Mesodermal cell (in vitro differentiated cells): Measurements from ENCODE around the gene RMC1.
"Not testable (repeated sequence)": the region's sequence is repeated elsewhere in the genome, so short reads cannot be mapped to it uniquely, and the experiment has no call there.

Source experiments
- H3K27ac ChIP-seq: 2 replicates; pipeline ENCODE4 v1.7.0; 2013; ENCODE audit warnings: mild to moderate bottlenecking, low read depth, low read length, moderate library complexity; ENCODE audit not compliant: severe bottlenecking
- H3K36me3 ChIP-seq: 2 replicates; pipeline ENCODE4 v1.7.1; 2013; ENCODE audit warnings: mild to moderate bottlenecking, low read length, moderate library complexity; ENCODE audit not compliant: control insufficient read depth, insufficient read depth
- H3K4me1 ChIP-seq: one replicate; pipeline ENCODE4 v1.7.1; 2013; ENCODE audit warnings: mild to moderate bottlenecking, low read length; ENCODE audit not compliant: insufficient read depth, control insufficient read depth, poor library complexity, severe bottlenecking
- H3K4me3 ChIP-seq: 2 replicates; pipeline ENCODE4 v1.7.0; 2013; ENCODE audit warnings: low read length, control low read depth, mild to moderate bottlenecking; ENCODE audit not compliant: insufficient read depth, poor library complexity, severe bottlenecking; ENCODE audit errors: extremely low read depth
- H3K9me3 ChIP-seq: 2 replicates; pipeline ENCODE4 v1.7.1; 2013; ENCODE audit warnings: mild to moderate bottlenecking, low read length, moderate library complexity; ENCODE audit not compliant: control insufficient read depth
- WGBS, 2 experiments: methylation state at CpG; one replicate each; pipeline ENCODE4 v1.1.5; 2013; ENCODE audit warnings: missing lambda C conversion rate in 2 of 2; ENCODE audit not compliant: insufficient coverage in 2 of 2; 5-methylcytosine and 5-hydroxymethylcytosine counted together

The RMC1 gene

DNA sequence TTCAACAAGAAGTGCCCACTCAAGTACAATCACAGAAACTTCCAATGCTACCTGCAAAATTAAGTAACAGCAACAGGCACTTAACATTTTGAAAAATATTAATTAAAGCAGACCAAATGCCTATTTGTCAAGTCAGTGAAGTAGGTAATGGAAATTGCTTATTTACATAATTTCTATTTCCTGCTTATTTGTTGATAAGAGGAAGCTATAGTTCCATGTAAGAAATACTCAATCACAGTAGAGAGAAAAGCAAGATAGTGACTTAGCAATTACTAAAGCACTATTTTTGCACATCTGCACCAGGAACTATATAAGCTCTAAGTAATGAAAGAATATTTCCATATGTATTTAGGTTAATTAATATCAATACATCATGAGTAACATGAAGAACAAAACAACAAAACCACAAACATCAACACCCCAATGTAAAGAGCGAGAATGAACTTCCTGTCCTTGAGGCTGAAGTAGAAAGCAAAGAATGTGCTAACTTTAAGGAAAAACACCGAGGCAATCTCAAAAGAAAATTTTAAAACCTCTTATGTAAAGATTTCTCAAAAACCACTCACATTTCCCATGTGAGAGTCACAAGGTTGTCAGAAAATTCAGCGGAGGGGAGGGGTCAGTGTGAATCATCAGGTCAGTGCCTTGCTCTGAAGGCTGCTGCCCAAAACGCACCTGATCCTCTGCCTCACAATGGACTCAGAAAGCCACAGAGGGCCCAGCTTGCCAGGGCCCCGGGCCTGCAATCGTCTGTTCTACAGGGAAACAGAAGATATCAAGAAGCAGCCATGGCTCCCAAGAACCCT, 70.5 kb downstream of the RMC1 start:
- peak overlapping the region; percentile 16 for H3K27ac ChIP-seq
- peaks cover 8% of the 10 kb centered on the region for H3K4me1 ChIP-seq
- H3K4me3 ChIP-seq: no peak overlapping the region
- no peaks in the 10 kb centered on the region for H3K9me3 ChIP-seq
- 43 to 48% methylated on average over 3 to 4 of the region's 6 CpGs for WGBS, 2 experiments
- H3K36me3 ChIP-seq: peaks cover 64% of the 10 kb centered on the region

DNA sequence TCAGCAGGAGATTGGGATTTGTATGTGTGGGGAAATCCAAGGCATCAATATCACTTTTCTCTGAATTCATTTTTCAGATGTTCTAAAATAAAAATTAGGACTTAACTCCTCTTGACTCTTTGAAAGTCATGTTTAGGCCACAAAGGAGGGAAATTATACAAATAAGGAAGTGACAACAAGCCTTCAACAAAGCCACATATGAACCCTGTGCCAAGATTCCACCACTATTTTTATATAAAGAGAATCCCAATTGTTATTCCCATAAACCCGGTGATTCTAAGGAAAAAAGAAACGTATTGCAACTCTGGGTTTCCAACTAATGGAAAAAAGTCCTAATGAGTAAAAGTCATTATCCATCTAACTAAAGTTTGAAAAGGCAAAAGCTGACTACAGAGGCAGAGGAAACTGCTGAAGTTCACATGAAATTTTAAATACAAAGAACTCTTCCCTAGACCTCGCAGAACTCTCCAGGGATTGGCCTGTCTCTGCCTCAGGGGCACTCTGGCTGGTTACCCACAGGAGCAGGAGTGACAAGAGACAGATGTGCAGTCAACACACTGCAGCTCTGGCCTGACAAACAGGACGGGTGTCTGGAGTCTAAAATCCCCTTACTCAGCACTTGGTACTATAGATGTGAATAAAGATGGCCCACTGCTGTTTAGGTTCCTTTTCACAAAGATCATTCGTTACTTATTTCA, 71.4 kb downstream of the RMC1 start:
- H3K36me3 ChIP-seq: peaks cover 59% of the 10 kb centered on the region
- 67 to 100% methylated on average over 1 of the region's 5 CpGs for WGBS, 2 experiments
- no peaks in the 10 kb centered on the region for H3K9me3 ChIP-seq
- H3K4me1 ChIP-seq: peaks cover 8% of the 10 kb centered on the region
- no peak overlapping the region for H3K4me3 ChIP-seq
- no peak overlapping the region for H3K27ac ChIP-seq

DNA sequence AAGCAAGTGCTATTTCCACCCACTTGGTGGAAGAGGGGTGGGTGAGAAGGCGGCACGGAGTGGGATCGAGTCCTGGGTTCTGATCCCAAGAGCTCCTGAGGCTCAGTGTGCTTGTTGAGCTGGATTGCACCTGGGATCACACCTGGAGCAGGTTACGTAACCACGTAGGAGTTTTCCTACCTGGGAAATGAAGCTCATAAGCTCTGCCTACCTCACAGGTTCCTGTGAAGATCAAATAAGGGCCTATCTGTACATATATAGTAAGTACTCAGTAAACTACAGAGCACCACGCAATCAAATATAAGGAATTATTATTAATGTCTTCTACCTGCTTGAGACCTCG, 72.0 kb downstream of the RMC1 start:
- WGBS, 2 experiments: 90% methylated on average over 2 to 3 of the region's 7 CpGs
- H3K27ac ChIP-seq: no peak overlapping the region

DNA sequence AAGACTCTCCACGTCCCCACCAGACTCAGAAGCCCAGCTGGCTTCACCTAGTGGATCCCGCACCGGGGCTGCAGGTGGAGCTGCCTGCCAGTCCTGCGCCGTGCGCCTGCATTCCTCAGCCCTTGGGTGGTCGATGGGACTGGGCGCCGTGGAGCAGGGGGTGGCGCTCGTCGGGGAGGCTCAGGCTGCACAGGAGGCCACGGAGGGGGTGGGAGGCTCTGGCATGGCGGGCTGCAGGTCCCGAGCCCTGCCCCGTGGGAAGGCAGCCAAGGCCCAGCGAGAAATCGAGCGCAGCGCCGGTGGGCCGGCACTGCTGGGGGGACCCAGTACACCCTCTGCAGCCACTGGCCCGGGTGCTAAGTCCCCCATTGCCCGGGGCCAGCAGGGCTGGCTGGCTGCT, 74.2 kb downstream of the RMC1 start:
- H3K9me3 ChIP-seq, H3K4me3 ChIP-seq, H3K4me1 ChIP-seq, H3K27ac ChIP-seq: not testable (repeated sequence)
- peaks cover 58% of the 10 kb centered on the region for H3K36me3 ChIP-seq
- 95 to 99% methylated on average over 11 to 13 of the region's 24 CpGs for WGBS, 2 experiments

More for the DNA sequence above, 72.0 kb downstream of the RMC1 start:
- Histone ChIP-seq H3K4me1 (peaks cover 8% of the 10 kb centered on the region), H3K4me3 (no peak overlapping the region), H3K9me3 (no peaks in the 10 kb centered on the region), H3K36me3 (peaks cover 57% of the 10 kb centered on the region)

DNA sequence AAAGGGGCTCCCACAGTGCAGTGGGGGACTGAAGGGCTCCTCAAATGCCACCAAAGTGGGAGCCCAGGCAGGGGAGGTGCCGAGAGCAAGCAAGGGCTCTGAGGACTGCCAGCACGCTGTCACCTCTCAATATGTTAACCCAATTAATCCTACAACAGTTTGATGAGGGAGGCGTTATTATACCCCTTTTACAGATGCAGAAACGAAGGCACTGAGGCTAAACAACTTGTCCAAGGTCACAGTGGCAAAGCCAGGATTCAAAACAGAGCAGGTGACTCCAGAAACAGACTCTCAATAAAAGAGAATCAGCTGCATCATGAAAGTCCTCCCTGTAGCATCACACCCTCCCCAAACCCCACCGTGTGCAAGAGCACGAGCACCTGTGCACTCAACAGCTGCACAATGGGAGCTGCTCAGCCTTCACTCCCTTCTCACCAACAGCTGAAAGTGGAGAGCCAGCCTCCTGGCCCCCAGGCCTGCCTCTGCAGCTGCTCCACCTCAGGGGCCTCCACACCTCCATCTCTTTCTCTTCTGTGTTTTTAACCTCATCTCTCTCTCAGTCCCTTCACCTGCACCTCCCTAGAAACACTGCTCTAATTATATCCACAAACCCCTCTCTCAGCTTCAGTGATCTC, 74.9 kb downstream of the RMC1 start:
- Histone ChIP-seq H3K4me3 (no peak overlapping the region), H3K36me3 (peaks cover 58% of the 10 kb centered on the region), H3K27ac (no peak overlapping the region), H3K4me1 (peaks cover 12% of the 10 kb centered on the region), H3K9me3 (no peaks in the 10 kb centered on the region)
- 88 to 98% methylated on average over 4 of the region's 6 CpGs for WGBS, 2 experiments

DNA sequence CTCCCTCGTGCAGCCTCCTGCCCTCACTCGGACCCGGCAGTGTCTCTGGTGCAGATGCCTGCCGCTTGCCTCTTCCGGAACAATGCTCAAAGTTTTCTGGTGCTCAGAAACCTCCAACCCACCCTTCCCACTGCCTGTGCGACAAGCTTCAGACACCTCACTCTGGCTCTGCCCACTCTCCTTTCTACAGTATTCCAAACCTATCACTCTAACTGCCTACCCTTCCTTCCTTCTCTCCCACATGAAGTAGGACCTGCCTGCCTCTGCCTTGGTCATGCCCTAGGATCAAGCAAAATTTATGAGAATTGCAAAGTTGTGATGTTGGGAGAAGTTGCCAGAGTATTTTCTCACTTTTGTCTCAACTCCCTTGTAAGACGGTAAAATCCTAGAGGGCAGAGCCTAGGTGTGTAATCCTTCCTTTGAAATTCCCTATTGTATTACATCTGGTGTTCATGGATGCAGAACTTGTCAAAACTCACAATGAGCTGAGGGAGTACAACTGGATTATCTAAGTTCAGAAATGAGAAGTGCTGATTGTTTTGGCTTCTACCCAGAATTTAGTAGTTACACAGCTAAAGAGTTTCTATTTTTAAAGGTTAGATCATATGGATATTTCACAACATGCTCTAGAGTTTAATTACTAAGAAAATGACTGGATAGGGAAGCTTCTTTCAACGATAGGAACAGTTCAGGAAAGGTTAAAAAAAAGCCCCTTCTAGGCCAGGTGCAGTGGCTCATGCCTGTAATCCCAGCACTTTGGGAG, 75.8 kb downstream of the RMC1 start:
- peaks cover 19% of the 10 kb centered on the region for H3K4me1 ChIP-seq
- WGBS, 2 experiments: 90 to 95% methylated on average over 4 to 6 of the region's 8 CpGs
- H3K27ac ChIP-seq: no peak overlapping the region
- no peaks in the 10 kb centered on the region for H3K9me3 ChIP-seq
- H3K36me3 ChIP-seq: peaks cover 62% of the 10 kb centered on the region
- H3K4me3 ChIP-seq: no peak overlapping the region

DNA sequence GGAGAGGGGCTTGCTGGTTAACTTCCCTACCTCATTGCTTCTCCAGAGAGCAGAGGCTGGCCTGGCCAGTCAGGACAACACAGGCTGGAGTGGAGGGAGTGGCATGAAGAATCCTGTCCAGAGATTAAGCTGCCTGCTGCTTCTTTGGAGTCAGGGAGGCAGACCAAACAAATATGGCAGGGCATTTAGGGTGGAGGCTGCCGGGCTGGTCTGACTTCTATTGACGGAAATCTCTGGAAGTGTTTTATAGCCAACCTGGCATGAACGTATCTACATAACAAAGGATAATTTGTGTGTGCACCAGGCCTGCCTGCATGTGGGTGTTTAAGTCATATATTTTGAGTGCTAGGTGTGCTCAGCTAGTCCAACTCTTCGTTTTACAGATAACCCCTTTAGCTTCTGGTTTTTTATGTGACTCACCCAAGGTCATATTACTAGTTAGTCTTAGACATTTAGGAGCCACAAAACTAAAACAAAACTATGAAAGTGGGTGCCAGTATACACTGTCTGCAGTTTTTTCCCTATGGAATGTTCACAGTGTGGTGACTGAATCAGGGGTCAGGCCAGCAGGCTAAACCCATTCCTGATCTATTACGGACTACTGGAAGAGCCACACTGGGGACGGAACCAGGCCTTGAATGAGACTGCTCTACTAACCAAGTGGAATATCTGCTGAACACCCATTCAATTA, 77.5 kb downstream of the RMC1 start:
- Histone ChIP-seq H3K36me3 (peaks cover 60% of the 10 kb centered on the region), H3K4me3 (no peak overlapping the region), H3K9me3 (no peaks in the 10 kb centered on the region), H3K27ac (no peak overlapping the region), H3K4me1 (peaks cover 13% of the 10 kb centered on the region)
- WGBS, 2 experiments: 93 to 100% methylated on average over 5 of the region's 6 CpGs
